Loucy (cell line): Measurements from ENCODE around the gene LSM12.

Experiments
- H2AFZ ChIP-seq: fragments of 200-600 bp; sonication (generic); 2 replicates; pipeline ENCODE4 v1.6.0; 2016; ENCODE audit warnings: antibody characterized with exemption, mild to moderate bottlenecking, low read length, moderate library complexity
- H3F3A ChIP-seq: fragments of 200-600 bp; 2 replicates; pipeline ENCODE4 v1.6.0; 2016; ENCODE audit warnings: antibody characterized with exemption, low read depth, mild to moderate bottlenecking
- H3K27me3 ChIP-seq: fragments of 200-600 bp; sonication (generic); 2 replicates; pipeline ENCODE4 v1.6.1; 2014; ENCODE audit warnings: low read length, mild to moderate bottlenecking; ENCODE audit not compliant: insufficient read depth, poor library complexity, severe bottlenecking
- H3K36me3 ChIP-seq: fragments of 200-600 bp; sonication (generic); 2 replicates; pipeline ENCODE4 v1.6.1; 2016; ENCODE audit warnings: low read length; ENCODE audit not compliant: insufficient read depth
- H3K4me1 ChIP-seq: fragments of 200-600 bp; sonication (generic); 2 replicates; pipeline ENCODE4 v1.5.1; 2014; ENCODE audit warnings: low read length, mild to moderate bottlenecking; ENCODE audit not compliant: insufficient read depth, poor library complexity, severe bottlenecking
- H3K4me2 ChIP-seq: fragments of 200-600 bp; sonication (generic); 2 replicates; pipeline ENCODE4 v1.6.0; 2014; ENCODE audit warnings: antibody characterized with exemption, low read length, low read depth, mild to moderate bottlenecking; ENCODE audit not compliant: poor library complexity, severe bottlenecking
- H3K4me3 ChIP-seq: fragments of 200-600 bp; sonication (generic); 2 replicates; pipeline ENCODE4 v1.5.1; 2014; ENCODE audit warnings: low read length, mild to moderate bottlenecking, mixed read lengths; ENCODE audit not compliant: poor library complexity, severe bottlenecking
- H3K79me2 ChIP-seq: fragments of 200-600 bp; sonication (generic); 2 replicates; pipeline ENCODE4 v1.6.1; 2014; ENCODE audit warnings: low read length; ENCODE audit not compliant: insufficient read depth
- H3K9ac ChIP-seq: fragments of 200-600 bp; sonication (generic); 2 replicates; pipeline ENCODE4 v1.6.0; 2014; ENCODE audit warnings: mild to moderate bottlenecking, low read depth, low read length, moderate library complexity; ENCODE audit not compliant: poor library complexity, severe bottlenecking
- H3K9me2 ChIP-seq: fragments of 200-600 bp; sonication (generic); replicated peaks from 2 replicates; pipeline ENCODE4 v1.6.1; 2016; ENCODE audit warnings: low read depth, low read length, mixed read lengths
- H3K9me3 ChIP-seq: fragments of 200-600 bp; sonication (generic); 2 replicates; pipeline ENCODE4 v1.6.1; 2014; ENCODE audit warnings: mild to moderate bottlenecking, antibody characterized with exemption, low read length, low read depth; ENCODE audit not compliant: insufficient read depth
- H4K20me1 ChIP-seq: fragments of 200-600 bp; sonication (generic); 2 replicates; pipeline ENCODE4 v1.6.0; 2014; ENCODE audit warnings: antibody characterized with exemption, low read length, mild to moderate bottlenecking; ENCODE audit not compliant: insufficient read depth, poor library complexity, severe bottlenecking
- CTCF ChIP-seq: fragments of 200-600 bp; sonication (generic); conservative IDR thresholded peaks from 2 replicates; pipeline ENCODE4 v1.5.1; 2014; ENCODE audit warnings: mild to moderate bottlenecking, antibody characterized with exemption, low read length
- EZH2phosphoT487 ChIP-seq: fragments of 200-600 bp; IDR thresholded peaks from 2 replicates; pipeline ENCODE4 v1.6.1; 2018; ENCODE audit warnings: antibody characterized with exemption, mild to moderate bottlenecking, moderate library complexity, borderline replicate concordance

LSM12 gene

GRCh38 chr17:44086364-44087311 is 20.2 kb upstream of the LSM12 start:
- Histone ChIP-seq H3F3A (no peaks in the 10 kb centered on the region), H3K4me3 (no peak overlapping the region), H3K4me1 (no peaks in the 10 kb centered on the region), H3K9me3 (no peaks in the 10 kb centered on the region), H3K27me3 (no peaks in the 10 kb centered on the region), H3K9me2 (no peaks in the 10 kb centered on the region), H3K9ac (no peak overlapping the region), H3K4me2 (no peak overlapping the region), H4K20me1 (no peaks in the 10 kb centered on the region), H3K79me2 (no peaks in the 10 kb centered on the region), H2AFZ (no peak overlapping the region), H3K36me3 (peaks cover 53% of the 10 kb centered on the region; the same call in 1 of the 2 replicates)
- no peak for TF ChIP-seq EZH2phosphoT487
- TF ChIP-seq CTCF: no peak

- H3K4me1 ChIP-seq: no peaks in the 10 kb centered on the region
- no peaks in the 10 kb centered on the region for H4K20me1 ChIP-seq
- no peaks in the 10 kb centered on the region for H3K9me3 ChIP-seq
- TF ChIP-seq CTCF (no peak), EZH2phosphoT487 (no peak)
- H3K9me2 ChIP-seq: no peaks in the 10 kb centered on the region
- H3F3A ChIP-seq: no peaks in the 10 kb centered on the region
- H3K79me2 ChIP-seq: no peaks in the 10 kb centered on the region
- H3K27me3 ChIP-seq: no peaks in the 10 kb centered on the region
- no peak overlapping the region for H3K9ac ChIP-seq
- H2AFZ ChIP-seq: no peak overlapping the region
- peaks cover 47% of the 10 kb centered on the region; the same call in 1 of the 2 replicates for H3K36me3 ChIP-seq
- H3K4me3 ChIP-seq: no peak overlapping the region
- H3K4me2 ChIP-seq: no peak overlapping the region
Observed at GRCh38 chr17:44085908-44086307, 19.4 kb upstream of the LSM12 start.

- Histone ChIP-seq H3K9me2 (no peaks in the 10 kb centered on the region), H3K4me2 (no peak overlapping the region), H3F3A (no peaks in the 10 kb centered on the region), H3K9ac (no peak overlapping the region), H3K9me3 (no peaks in the 10 kb centered on the region), H3K4me3 (no peak overlapping the region), H3K4me1 (no peaks in the 10 kb centered on the region), H2AFZ (no peak overlapping the region), H3K27me3 (no peaks in the 10 kb centered on the region), H4K20me1 (no peaks in the 10 kb centered on the region), H3K79me2 (no peaks in the 10 kb centered on the region), H3K36me3 (peaks cover 55% of the 10 kb centered on the region; the same call in 1 of the 2 replicates)
- TF ChIP-seq CTCF: no peak
- TF ChIP-seq EZH2phosphoT487: no peak
Observed at GRCh38 chr17:44084921-44085320, 18.4 kb upstream of the LSM12 start.
